Activated T-helper 1 cell treated with Interleukin-2 at 50 U/mL for 16 hours (primary cell): ENCODE measurements around the gene BAIAP2.
"Not testable (repeated sequence)": the region's sequence is repeated elsewhere in the genome, so short reads cannot be mapped to it uniquely, and the experiment has no call there.

Experiments used
- DNase-seq: peaks from one replicate; pipeline ENCODE4 v3.0.0-alpha.2; 2020; ENCODE audit warnings: low read depth

The BAIAP2 gene

GRCh38 chr17:81068411-81069134 lies 33.6 kb downstream of the BAIAP2 start:
- DNase-seq = no peak

GRCh38 chr17:81069135-81069645 lies 34.2 kb downstream of the BAIAP2 start:
- no peak for DNase-seq

- no peak for DNase-seq
These were observed 35.7 kb downstream of the BAIAP2 start for GRCh38 chr17:81070541-81071246.

GRCh38 chr17:81071761-81072741 lies 37.1 kb downstream of the BAIAP2 start:
- no peak for DNase-seq

GRCh38 chr17:81073967-81074839 lies 39.3 kb downstream of the BAIAP2 start:
- DNase-seq = no peak

GRCh38 chr17:81074875-81075274 lies 39.9 kb downstream of the BAIAP2 start:
- DNase-seq = no peak

GRCh38 chr17:81075307-81075706 lies 40.4 kb downstream of the BAIAP2 start:
- no peak for DNase-seq

GRCh38 chr17:81076141-81076679 lies 41.3 kb downstream of the BAIAP2 start:
- no peak for DNase-seq

GRCh38 chr17:81078026-81078913 lies 43.3 kb downstream of the BAIAP2 start:
- not testable (repeated sequence) for DNase-seq

GRCh38 chr17:81080019-81080418 lies 45.1 kb downstream of the BAIAP2 start:
- no peak for DNase-seq

- DNase-seq = no peak
These were observed 46.5 kb downstream of the BAIAP2 start for GRCh38 chr17:81081222-81082176.

GRCh38 chr17:81082177-81083073 lies 47.5 kb downstream of the BAIAP2 start:
- no peak for DNase-seq

GRCh38 chr17:81083125-81083765 lies 48.3 kb downstream of the BAIAP2 start:
- no peak for DNase-seq

- DNase-seq = no peak
These were observed 49.9 kb downstream of the BAIAP2 start for GRCh38 chr17:81084680-81085419.

- no peak for DNase-seq
These were observed 50.5 kb downstream of the BAIAP2 start for GRCh38 chr17:81085420-81085911.
